AG04450 (cell line): ENCODE data around the gene NTM. TPM values are rescaled to one million over a fixed set of nuclear protein-coding genes. Genes with fewer than 3 reads are reported as not detected.

Experiments
- CTCF ChIA-PET: fragments of 300-600, 350-600 bp; formaldehyde crosslinking; extraction: SDS; loops from one replicate; lab custom pipeline; 2022; ENCODE audit warnings: antibody characterized with exemption, inconsistent platforms; lab: Charles Lee
- POLR2A ChIA-PET: fragments of 350-600 bp; formaldehyde crosslinking; extraction: SDS; loops from one replicate; lab custom pipeline; 2021; ENCODE audit warnings: antibody characterized with exemption, inconsistent platforms; lab: Yijun Ruan, JAX
- DNase-seq: peaks from one replicate; pipeline ENCODE4 v3.0.0-alpha.2; 2011; ENCODE audit warnings: low read depth, low spot score
- H3K27ac ChIP-seq: one replicate; pipeline ENCODE4 v1.5.1; 2012; ENCODE audit warnings: low read depth, low read length, control low read depth
- H3K27me3 ChIP-seq: one replicate; pipeline ENCODE4 v1.6.0; 2012; ENCODE audit warnings: low read length; ENCODE audit not compliant: control insufficient read depth, insufficient read depth
- H3K4me3 ChIP-seq: 2 replicates; pipeline ENCODE4 v1.5.1; 2011; ENCODE audit warnings: mild to moderate bottlenecking, low read depth, low read length, control low read depth
- H3K9me3 ChIP-seq: 2 replicates; pipeline ENCODE4 v1.5.1; 2012; ENCODE audit warnings: low read length; ENCODE audit not compliant: control insufficient read depth, insufficient read depth
- CTCF ChIP-seq: IDR thresholded peaks from 2 replicates; pipeline ENCODE4 v1.5.1; 2011; ENCODE audit warnings: low read depth, low read length, control low read depth, inconsistent platforms
- polyA plus RNA-seq: library from polyadenylated mRNA; depleted of rRNA; stranded (reverse); fragments of >200 nt; gene quantifications from 2 replicates; pipeline ENCODE4 v1.2.3, GENCODE V29; 2011

Gene NTM
- polyA plus RNA-seq, 1 experiment = 26.9 TPM

- no peak overlapping the region for H3K4me3 ChIP-seq
- TF ChIP-seq CTCF = no peak
- CTCF ChIA-PET = no interaction called here
- H3K27ac ChIP-seq = no peak overlapping the region
- POLR2A ChIA-PET = no interaction called here
- H3K27me3 ChIP-seq = peaks cover 3% of the 10 kb centered on the region
- DNase-seq = no peak
- no peaks in the 10 kb centered on the region for H3K9me3 ChIP-seq
Measured at GRCh38 chr11:131498631-131499160, 128.3 kb downstream of the NTM start.

GRCh38 chr11:131499199-131499598, 128.8 kb downstream of the NTM start:
- Histone ChIP-seq H3K4me3 (no peak overlapping the region), H3K27me3 (peaks cover 3% of the 10 kb centered on the region), H3K9me3 (no peaks in the 10 kb centered on the region), H3K27ac (no peak overlapping the region)
- DNase-seq = no peak
- ChIA-PET CTCF (no interaction called here), POLR2A (no interaction called here)
- no peak for TF ChIP-seq CTCF

GRCh38 chr11:131503017-131503416, 132.6 kb downstream of the NTM start:
- no peak overlapping the region for H3K27ac ChIP-seq
- ChIA-PET POLR2A (no interaction called here), CTCF (no interaction called here)
- H3K27me3 ChIP-seq = no peaks in the 10 kb centered on the region
- no peaks in the 10 kb centered on the region for H3K9me3 ChIP-seq
- TF ChIP-seq CTCF = no peak
- DNase-seq = no peak
- H3K4me3 ChIP-seq = no peak overlapping the region

- Histone ChIP-seq H3K27ac (no peak overlapping the region), H3K9me3 (no peaks in the 10 kb centered on the region), H3K4me3 (no peak overlapping the region), H3K27me3 (no peaks in the 10 kb centered on the region)
- ChIA-PET CTCF (interaction anchor here (0.9 kb wide), 1 partner anchor 170 kb away, joined by 3 read pairs; no protein-coding TSS in a partner anchor), POLR2A (no interaction called here)
- no peak for DNase-seq
- TF ChIP-seq CTCF = no peak
Measured at GRCh38 chr11:131504199-131504949, 134.0 kb downstream of the NTM start.

- no peak for DNase-seq
- H3K9me3 ChIP-seq = no peaks in the 10 kb centered on the region
- POLR2A ChIA-PET = no interaction called here
- no peak overlapping the region for H3K27ac ChIP-seq
- H3K4me3 ChIP-seq = no peak overlapping the region
- TF ChIP-seq CTCF = no peak
- no peaks in the 10 kb centered on the region for H3K27me3 ChIP-seq
- CTCF ChIA-PET = no interaction called here
Measured at GRCh38 chr11:131506348-131506747, 135.9 kb downstream of the NTM start.
